H9 (cell line): ENCODE data around the gene DBI. TPM values are rescaled to one million over a fixed set of nuclear protein-coding genes. Genes with fewer than 3 reads are reported as not detected.
"Not testable (repeated sequence)": the region's sequence is repeated elsewhere in the genome, so short reads cannot be mapped to it uniquely, and the experiment has no call there.

Experiments used
- DNase-seq: peaks from one replicate; pipeline ENCODE4 v3.0.0-alpha.2; 2017
- H2AFZ ChIP-seq: one replicate; pipeline ENCODE4 v1.6.1; 2013; ENCODE audit warnings: mild to moderate bottlenecking, low read length, control low read depth, moderate library complexity
- H2AK5ac ChIP-seq: 2 replicates; pipeline ENCODE4 v1.6.1; 2013; ENCODE audit warnings: low read length, control low read depth, mixed read lengths; ENCODE audit not compliant: insufficient read length
- H2BK120ac ChIP-seq: one replicate; pipeline ENCODE4 v1.6.1; 2013; ENCODE audit warnings: low read depth, mild to moderate bottlenecking, low read length, control low read depth, inconsistent platforms; ENCODE audit not compliant: poor library complexity, severe bottlenecking
- H2BK12ac ChIP-seq: 2 replicates; pipeline ENCODE4 v1.6.1; 2013; ENCODE audit warnings: low read length, control low read depth, mixed read lengths, low read depth; ENCODE audit not compliant: insufficient read length
- H2BK15ac ChIP-seq: 2 replicates; pipeline ENCODE4 v1.6.1; 2013; ENCODE audit warnings: low read depth, low read length, control low read depth
- H2BK20ac ChIP-seq: one replicate; pipeline ENCODE4 v1.6.1; 2013; ENCODE audit warnings: low read depth, mild to moderate bottlenecking, low read length, control low read depth, inconsistent platforms; ENCODE audit not compliant: poor library complexity, severe bottlenecking
- H2BK5ac ChIP-seq: 2 replicates; pipeline ENCODE4 v1.6.1; 2013; ENCODE audit warnings: low read length, control low read depth, mixed read lengths; ENCODE audit not compliant: insufficient read length
- H3K14ac ChIP-seq: 2 replicates; pipeline ENCODE4 v1.6.1; 2013; ENCODE audit warnings: low read length, control low read depth; ENCODE audit not compliant: insufficient read depth
- H3K18ac ChIP-seq: 2 replicates; pipeline ENCODE4 v1.6.1; 2013; ENCODE audit warnings: low read depth, mild to moderate bottlenecking, mixed read lengths, low read length, control low read depth; ENCODE audit not compliant: insufficient read length
- H3K23ac ChIP-seq: 2 replicates; pipeline ENCODE4 v1.6.1; 2013; ENCODE audit warnings: low read length, control low read depth, mixed read lengths, low read depth; ENCODE audit not compliant: insufficient read length
- H3K23me2 ChIP-seq: 2 replicates; pipeline ENCODE4 v1.6.1; 2013; ENCODE audit warnings: low read depth, mild to moderate bottlenecking, mixed read lengths, low read length, control low read depth; ENCODE audit not compliant: insufficient read length, poor library complexity, severe bottlenecking
- H3K27ac ChIP-seq: 2 replicates; pipeline ENCODE4 v1.5.1; 2013; ENCODE audit warnings: low read length, control low read depth, mixed read lengths, low read depth; ENCODE audit not compliant: insufficient read length
- H3K27me3 ChIP-seq: 2 replicates; pipeline ENCODE4 v1.6.1; 2013; ENCODE audit warnings: low read length, control low read depth, inconsistent platforms; ENCODE audit not compliant: insufficient read depth
- H3K4ac ChIP-seq: 2 replicates; pipeline ENCODE4 v1.6.1; 2013; ENCODE audit warnings: low read depth, mild to moderate bottlenecking, control low read depth, inconsistent platforms, low read length, moderate library complexity
- H3K4me1 ChIP-seq: 2 replicates; pipeline ENCODE4 v1.6.1; 2013; ENCODE audit warnings: low read length, control low read depth, inconsistent platforms; ENCODE audit not compliant: insufficient read depth
- H3K4me2 ChIP-seq: 2 replicates; pipeline ENCODE4 v1.6.1; 2013; ENCODE audit warnings: low read length, control low read depth, mixed read lengths; ENCODE audit not compliant: insufficient read length, insufficient read depth
- H3K56ac ChIP-seq: 2 replicates; pipeline ENCODE4 v1.6.1; 2013; ENCODE audit warnings: low read depth, mild to moderate bottlenecking, mixed read lengths, low read length, control low read depth; ENCODE audit not compliant: insufficient read length
- H3K79me1 ChIP-seq: 2 replicates; pipeline ENCODE4 v1.6.1; 2013; ENCODE audit warnings: low read depth, mild to moderate bottlenecking, moderate library complexity, low read length, control low read depth, inconsistent platforms; ENCODE audit not compliant: insufficient read depth, poor library complexity, severe bottlenecking
- H3K79me2 ChIP-seq: 2 replicates; pipeline ENCODE4 v1.6.1; 2013; ENCODE audit warnings: low read length, control low read depth, inconsistent platforms; ENCODE audit not compliant: insufficient read depth
- H3K9ac ChIP-seq: 2 replicates; pipeline ENCODE4 v1.6.1; 2013; ENCODE audit warnings: low read length, control low read depth, mixed read lengths; ENCODE audit not compliant: insufficient read length; ENCODE audit errors: extremely low read depth
- H3K9me3 ChIP-seq: one replicate; pipeline ENCODE4 v1.6.1; 2013; ENCODE audit warnings: low read depth, low read length, inconsistent platforms; ENCODE audit not compliant: control insufficient read depth
- H3T11ph ChIP-seq: one replicate; pipeline ENCODE4 v1.6.1; 2013; ENCODE audit warnings: mild to moderate bottlenecking, low read length, control low read depth, inconsistent platforms
- H4K20me1 ChIP-seq: one replicate; pipeline ENCODE4 v1.6.1; 2013; ENCODE audit not compliant: control insufficient read depth, insufficient read length, insufficient read depth
- H4K5ac ChIP-seq: 2 replicates; pipeline ENCODE4 v1.6.1; 2013; ENCODE audit warnings: low read depth, mild to moderate bottlenecking, mixed read lengths, low read length, control low read depth; ENCODE audit not compliant: insufficient read length
- H4K8ac ChIP-seq: replicated peaks from 2 replicates; pipeline ENCODE4 v1.6.1; 2013; ENCODE audit warnings: low read length, control low read depth, mixed read lengths, low read depth; ENCODE audit not compliant: insufficient read length
- H4K91ac ChIP-seq: 2 replicates; pipeline ENCODE4 v1.6.1; 2013; ENCODE audit warnings: low read depth, mild to moderate bottlenecking, moderate library complexity, mixed read lengths, low read length, control low read depth; ENCODE audit not compliant: insufficient read length
- H3K27ac Mint-ChIP-seq, 3 experiments: 2 replicates in 2 of 3; 3 replicates in 1 of 3; pipeline ENCODE4 v1.8.0; 2020 to 2021; ENCODE audit warnings: mixed read lengths in 3 of 3, mild to moderate bottlenecking in 1 of 3, moderate library complexity in 1 of 3
- H3K27me3 Mint-ChIP-seq: 2 replicates; pipeline ENCODE4 v1.8.0; 2021; ENCODE audit warnings: low read depth, mild to moderate bottlenecking, moderate library complexity, mixed read lengths
- H3K36me3 Mint-ChIP-seq, 3 experiments: 2 replicates in 2 of 3; 3 replicates in 1 of 3; pipeline ENCODE4 v1.8.0; 2020 to 2021; ENCODE audit warnings: low read depth in 3 of 3, mixed read lengths in 3 of 3; ENCODE audit not compliant: insufficient read depth in 1 of 3
- H3K4me1 Mint-ChIP-seq, 2 experiments: 2 replicates each; pipeline ENCODE4 v1.8.0; 2020; ENCODE audit warnings: mixed read lengths in 2 of 2
- H3K4me3 Mint-ChIP-seq, 2 experiments: 2 replicates in 1 of 2; 3 replicates in 1 of 2; pipeline ENCODE4 v1.8.0; 2020 to 2021; ENCODE audit warnings: mild to moderate bottlenecking in 2 of 2, mixed read lengths in 2 of 2, moderate library complexity in 1 of 2
- H3K9me3 Mint-ChIP-seq, 2 experiments: 2 replicates in 1 of 2; 3 replicates in 1 of 2; pipeline ENCODE4 v1.8.0; 2020; ENCODE audit warnings: mild to moderate bottlenecking in 2 of 2, mixed read lengths in 2 of 2, moderate library complexity in 1 of 2
- CTCF ChIP-seq: fragments of 200-600 bp; sonication (generic); conservative IDR thresholded peaks from 3 replicates; pipeline ENCODE4 v1.8.0; 2021; ENCODE audit warnings: antibody characterized with exemption, mild to moderate bottlenecking
- WGBS: extraction: QIAGEN DNeasy Blood & Tissue Kit; methylation state at CpG from one replicate; pipeline ENCODE4 v1.1.7; 2013; ENCODE audit warnings: missing lambda C conversion rate, low lambda C conversion rate, mixed read lengths; ENCODE audit not compliant: insufficient read length; ENCODE audit errors: extremely low coverage; 5-methylcytosine and 5-hydroxymethylcytosine counted together
- total RNA-seq: library from RNA; stranded (reverse); gene quantifications from 2 replicates; pipeline ENCODE4 v1.2.1, GENCODE V29; 2021

Gene DBI
- total RNA-seq, 1 experiment from 2014 or later, result 127 TPM

- Histone ChIP-seq H3K14ac (no peak overlapping the region), H3K23me2 (peaks cover under 1% of the 10 kb centered on the region), H2BK120ac (no peak overlapping the region), H3K9me3 (peaks cover 11% of the 10 kb centered on the region), H3K4me2 (no peak overlapping the region), H3K79me2 (no peaks in the 10 kb centered on the region), H3K79me1 (peaks cover 1% of the 10 kb centered on the region), H3K56ac (no peak overlapping the region), H3K23ac (no peak overlapping the region), H2AK5ac (no peak overlapping the region), H4K5ac (no peak overlapping the region), H3K4ac (no peak overlapping the region), H3K9ac (no peak overlapping the region), H2AFZ (no peak overlapping the region), H3T11ph (no peak overlapping the region), H4K91ac (no peak overlapping the region), H2BK20ac (no peak overlapping the region), H4K20me1 (no peaks in the 10 kb centered on the region), H4K8ac (no peak overlapping the region), H3K4me1 (peaks cover 2% of the 10 kb centered on the region; the same call in 1 of the 2 replicates), H2BK5ac (no peak overlapping the region), H3K27ac (no peak overlapping the region), H2BK15ac (no peak overlapping the region), H3K18ac (no peak overlapping the region), H3K27me3 (no peaks in the 10 kb centered on the region), H2BK12ac (no peak overlapping the region)
- TF ChIP-seq CTCF, result no peak
- no CpG with 5 or more reads among the region's 7 CpGs for WGBS
- Mint-ChIP-seq H3K27ac (no peak overlapping the region), H3K4me1 (peaks cover 5 to 10% of the 10 kb centered on the region in 2 experiments), H3K36me3 (peaks cover 56 to 66% (median 60%) of the 10 kb centered on the region in 3 experiments), H3K4me3 (no peak overlapping the region), H3K27me3 (no peaks in the 10 kb centered on the region; the same call in 1 of the 2 replicates), H3K9me3 (peaks cover 6 to 10% of the 10 kb centered on the region in 2 experiments; a peak in 4 of 5 replicates)
- no peak for DNase-seq
Observed at GRCh38 chr2:119372778-119373568, 6.2 kb downstream of the DBI start.

- not testable (repeated sequence) for H2AFZ ChIP-seq, H2BK20ac ChIP-seq, H3K27me3 ChIP-seq, H3K79me2 ChIP-seq, H3K56ac ChIP-seq, H3K18ac ChIP-seq, H3K9ac ChIP-seq, H4K5ac ChIP-seq, H3K27ac Mint-ChIP-seq, H3K4me1 ChIP-seq, H3K4me3 Mint-ChIP-seq, H3K4ac ChIP-seq, H3K14ac ChIP-seq, H3K79me1 ChIP-seq, H3K4me2 ChIP-seq, DNase-seq, H2BK5ac ChIP-seq, H4K8ac ChIP-seq, H3T11ph ChIP-seq, H3K27me3 Mint-ChIP-seq, H3K27ac ChIP-seq, H3K23ac ChIP-seq, H4K20me1 ChIP-seq, H2AK5ac ChIP-seq, H2BK12ac ChIP-seq, H4K91ac ChIP-seq, H2BK120ac ChIP-seq, H2BK15ac ChIP-seq, H3K23me2 ChIP-seq
- peaks cover 5 to 12% of the 10 kb centered on the region in 2 experiments for H3K4me1 Mint-ChIP-seq
- no CpG with 5 or more reads among the region's 5 CpGs for WGBS
- H3K9me3 ChIP-seq, result peaks cover 11% of the 10 kb centered on the region
- H3K9me3 Mint-ChIP-seq, result peaks cover 6 to 10% of the 10 kb centered on the region in 2 experiments; a peak in 4 of 5 replicates
- H3K36me3 Mint-ChIP-seq, result peaks cover 48 to 56% (median 52%) of the 10 kb centered on the region in 3 experiments
Observed at GRCh38 chr2:119373907-119374745, 7.3 kb downstream of the DBI start.
